HG02763 (cell line): ENCODE results near the gene CTNNA3.

Source experiments
- ATAC-seq: cut with Tn5 transposase; IDR thresholded peaks from one replicate; pipeline ENCODE4 v1.9.1; 2021; ENCODE audit warnings: mild to moderate bottlenecking, moderate library complexity; ENCODE audit not compliant: unreplicated experiment

Gene CTNNA3

DNA sequence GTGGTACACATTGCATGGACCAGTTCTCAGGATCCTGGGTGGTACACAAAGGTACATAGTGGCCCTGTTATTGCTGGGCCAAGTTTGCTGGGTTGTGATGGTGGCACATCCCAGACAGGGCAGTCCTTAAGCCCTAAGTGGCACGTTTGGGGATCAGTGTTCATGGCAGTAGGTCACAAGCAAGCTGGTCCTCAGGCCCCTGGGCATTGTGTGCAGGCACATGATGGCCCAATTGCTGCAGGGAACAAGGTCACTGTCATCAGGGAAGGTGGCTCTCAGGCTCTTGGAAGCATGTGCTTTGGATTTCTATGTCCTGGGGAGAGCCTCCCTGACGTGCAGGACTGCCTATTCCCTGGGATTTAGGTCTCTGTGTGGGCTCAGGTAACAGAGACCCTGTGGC, 1182.5 kb downstream of the CTNNA3 start:
- no peak for ATAC-seq

DNA sequence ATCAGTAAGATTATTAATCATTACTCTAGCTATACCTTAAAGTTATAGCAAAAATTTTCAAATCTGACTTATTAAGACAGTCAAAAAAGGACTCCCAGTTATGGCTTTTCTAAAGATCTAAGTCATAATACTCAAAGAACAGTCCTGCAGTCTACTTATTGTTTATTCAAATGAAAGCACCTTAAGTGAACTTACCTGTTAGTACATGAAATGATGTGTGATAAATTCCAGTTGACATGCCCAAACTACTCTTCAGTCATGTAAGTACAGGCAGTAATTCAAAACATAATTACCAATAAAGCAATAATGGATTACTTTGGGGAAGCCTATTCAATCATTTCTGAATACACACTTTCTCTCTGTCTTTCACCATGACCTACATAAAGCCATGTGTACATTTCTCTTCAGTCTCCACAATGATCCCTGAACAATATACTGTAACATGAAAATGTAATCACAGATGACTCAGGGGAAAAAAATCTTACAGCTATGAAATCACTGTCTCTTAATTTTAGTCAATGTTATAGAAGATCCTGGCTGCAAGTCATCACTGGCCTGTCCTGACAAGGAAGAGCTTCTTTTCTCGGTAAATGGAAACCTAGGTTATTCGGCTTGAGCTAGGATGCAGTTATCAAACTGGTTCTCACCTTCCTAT, 1190.9 kb downstream of the CTNNA3 start:
- ATAC-seq = no peak

DNA sequence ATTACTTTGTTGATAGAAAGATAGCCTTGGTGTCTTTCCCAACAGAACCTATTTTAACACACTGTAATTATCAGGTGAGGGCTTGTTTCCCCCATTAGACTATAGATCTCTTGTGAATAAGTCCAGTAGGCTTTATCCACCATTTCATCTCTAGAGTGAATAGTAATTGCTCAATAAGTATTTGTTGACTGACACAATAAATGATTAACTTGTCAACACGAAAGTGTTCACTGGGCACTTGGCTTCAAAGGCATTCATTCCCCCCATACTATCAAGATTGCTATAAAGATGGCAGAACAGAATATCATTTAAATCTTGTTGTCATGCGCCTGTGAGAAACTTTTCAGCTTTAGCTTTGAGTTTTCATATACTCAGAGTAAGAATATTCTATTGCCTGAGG, 1194.6 kb downstream of the CTNNA3 start:
- ATAC-seq = no peak

DNA sequence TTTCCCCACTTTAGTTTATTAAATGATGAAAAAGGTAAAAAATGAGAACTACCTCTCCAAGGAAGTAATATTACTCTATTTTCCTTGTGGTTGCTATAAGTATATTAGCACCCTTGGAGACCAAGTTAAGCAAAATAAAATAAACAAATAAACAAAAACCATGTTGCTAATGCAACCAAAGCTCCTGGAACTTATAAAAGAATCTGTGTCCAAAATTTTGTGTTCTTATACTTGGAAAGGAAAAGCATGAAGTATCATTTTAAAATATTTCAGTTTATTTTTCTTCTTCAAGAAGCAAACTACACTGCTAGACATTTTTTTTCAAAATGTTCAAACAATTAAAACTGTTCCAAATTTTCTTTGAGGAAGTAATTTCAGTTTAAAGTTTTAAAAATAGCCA, 1212.0 kb downstream of the CTNNA3 start:
- no peak for ATAC-seq

DNA sequence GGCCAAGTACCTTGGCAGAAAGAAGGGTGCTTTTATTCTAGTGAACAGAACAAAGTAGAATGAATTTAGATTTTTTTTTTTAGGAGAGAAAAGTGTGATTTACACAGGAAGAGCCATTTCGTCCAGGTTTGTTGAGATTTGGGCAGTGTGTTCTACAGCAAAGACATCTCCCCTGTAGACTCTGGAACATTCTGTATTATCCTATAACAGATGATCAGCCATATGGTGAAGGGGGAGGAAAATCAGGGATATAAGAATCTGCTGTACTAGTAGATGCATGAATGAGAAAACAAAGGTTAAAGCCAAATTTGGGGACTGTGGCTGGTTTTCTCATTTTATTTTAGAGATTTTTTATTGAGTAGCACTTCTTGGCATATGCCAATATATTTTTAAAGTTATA, 1223.8 kb downstream of the CTNNA3 start:
- ATAC-seq = no peak

DNA sequence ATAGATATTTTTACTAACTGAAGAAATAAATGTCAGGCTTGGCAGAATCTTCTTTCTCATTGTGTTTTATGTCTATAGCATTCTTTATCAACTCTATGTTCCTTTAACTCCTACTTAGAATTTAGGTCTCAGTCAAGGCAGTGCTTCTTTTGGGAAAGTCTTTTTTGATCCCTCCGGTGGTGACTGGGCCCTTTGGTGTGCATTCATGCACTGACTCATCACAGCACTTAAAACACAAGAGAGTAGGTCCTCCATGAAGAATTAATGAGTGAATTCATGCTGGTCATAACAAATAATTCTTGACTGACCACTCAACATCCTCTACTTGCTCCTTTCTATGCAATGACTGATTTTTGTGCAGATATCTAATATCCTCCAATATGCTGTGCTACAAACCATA, 1229.0 kb downstream of the CTNNA3 start:
- ATAC-seq = no peak

DNA sequence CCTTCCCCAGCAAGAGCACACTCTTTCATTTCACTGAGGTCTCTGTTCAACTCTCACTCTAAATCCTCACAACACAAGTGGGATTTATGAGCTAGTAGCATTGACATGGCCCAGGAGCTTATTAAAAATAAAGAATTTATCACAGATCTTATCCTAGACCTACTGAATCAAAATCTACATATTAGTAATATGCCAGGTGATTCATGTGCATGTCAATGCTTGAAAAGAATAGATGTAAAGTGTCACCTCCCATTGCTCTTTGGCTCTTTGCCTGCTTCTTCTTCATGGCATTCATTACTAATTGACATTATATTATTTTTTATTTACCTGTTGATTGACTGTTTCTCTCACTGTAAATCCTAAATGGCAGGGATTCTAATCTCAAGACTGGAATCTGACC, 1229.4 kb downstream of the CTNNA3 start:
- no peak for ATAC-seq

DNA sequence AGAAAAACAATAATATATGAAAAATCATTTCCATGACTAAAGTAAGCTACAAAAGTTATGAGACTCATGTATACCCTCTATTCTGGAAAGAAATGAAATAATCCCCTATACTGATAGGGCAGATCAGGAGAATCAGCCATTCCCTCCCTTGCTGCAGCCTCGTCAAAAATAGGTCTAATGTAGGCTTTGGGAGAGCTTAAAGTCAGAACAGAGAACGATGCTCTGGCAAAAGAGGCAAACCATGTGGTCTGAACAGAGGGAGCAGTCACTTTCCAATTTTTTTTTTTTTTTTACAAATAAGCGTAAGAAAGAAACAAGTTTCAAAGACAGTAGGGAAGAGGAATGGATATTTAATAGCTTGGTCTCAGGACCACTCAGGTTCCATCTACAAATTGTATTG, 1232.4 kb downstream of the CTNNA3 start:
- ATAC-seq = no peak

DNA sequence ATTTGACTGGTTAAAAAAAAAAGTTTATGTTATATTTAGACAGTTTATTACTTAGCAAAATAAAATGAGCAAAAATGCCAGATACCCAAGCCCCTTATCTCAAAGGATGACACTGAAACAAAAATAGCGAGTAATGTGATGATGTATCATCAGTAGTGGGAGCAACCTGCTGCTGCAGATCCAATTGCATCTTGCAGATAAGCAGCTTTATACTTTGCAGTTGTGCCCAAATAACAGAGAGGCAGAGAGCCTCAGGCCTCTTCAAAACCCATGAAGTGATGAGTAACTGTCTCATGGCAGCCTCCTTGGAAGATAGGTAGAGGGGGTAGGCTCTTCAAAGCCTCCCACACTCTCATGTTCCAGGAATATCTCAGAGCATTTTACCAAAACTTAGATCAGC, 1238.4 kb downstream of the CTNNA3 start:
- no peak for ATAC-seq

DNA sequence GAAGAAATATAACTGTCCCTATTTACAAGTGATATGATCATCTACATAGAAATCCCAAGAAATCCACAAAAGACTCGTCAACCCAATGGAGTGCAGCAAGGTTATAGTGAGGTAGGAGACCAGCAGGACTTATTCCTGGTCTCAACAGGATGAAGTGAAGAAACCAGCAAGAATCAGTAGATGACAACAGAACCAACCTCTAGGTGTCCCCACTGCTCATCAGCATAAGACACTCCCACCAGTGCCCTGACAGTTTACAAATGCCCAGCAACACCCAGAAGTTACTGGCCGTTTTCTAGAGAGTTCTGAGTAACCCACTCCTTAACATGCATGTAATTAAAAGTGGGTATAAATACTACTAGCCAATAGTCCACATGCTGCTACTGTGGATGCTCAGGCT, 1240.7 kb downstream of the CTNNA3 start:
- ATAC-seq = no peak

DNA sequence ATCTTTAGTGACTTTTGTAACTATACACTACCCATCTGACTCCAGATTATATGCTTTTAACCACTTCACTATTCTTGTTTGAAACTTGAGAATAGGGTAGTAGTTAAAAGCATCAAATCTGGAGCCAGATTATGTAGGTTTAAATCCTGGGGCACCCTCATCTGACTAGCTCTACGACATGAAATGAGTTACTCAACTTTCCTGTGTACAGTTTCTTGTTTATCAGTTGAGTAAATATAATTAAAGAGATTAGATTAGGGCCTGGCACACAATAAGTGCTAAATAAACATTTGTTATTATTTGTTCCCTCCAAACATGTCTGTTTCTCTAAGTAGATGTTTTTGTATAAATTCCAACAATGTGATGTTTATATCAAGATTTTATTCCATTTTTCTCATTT, 1255.4 kb downstream of the CTNNA3 start:
- ATAC-seq = no peak

DNA sequence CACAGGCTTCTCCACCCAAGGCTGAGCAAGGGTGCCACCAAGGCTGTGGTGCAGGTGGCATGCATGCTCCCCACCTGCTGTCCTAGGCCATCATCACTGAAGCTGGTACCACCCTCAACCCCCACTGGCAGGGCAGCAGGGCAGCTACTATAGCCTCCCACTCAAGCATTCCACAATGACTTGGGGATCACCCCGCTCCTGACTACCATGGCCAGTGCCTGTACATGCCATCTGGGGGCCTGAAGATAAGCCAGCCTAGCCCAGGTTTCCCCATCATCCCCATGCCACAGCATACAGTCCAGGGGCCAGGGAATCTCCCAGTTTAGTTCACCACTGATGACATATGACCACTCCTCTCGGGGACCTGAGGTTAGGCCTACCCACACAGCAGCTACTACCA, 1281.1 kb downstream of the CTNNA3 start:
- no peak for ATAC-seq

DNA sequence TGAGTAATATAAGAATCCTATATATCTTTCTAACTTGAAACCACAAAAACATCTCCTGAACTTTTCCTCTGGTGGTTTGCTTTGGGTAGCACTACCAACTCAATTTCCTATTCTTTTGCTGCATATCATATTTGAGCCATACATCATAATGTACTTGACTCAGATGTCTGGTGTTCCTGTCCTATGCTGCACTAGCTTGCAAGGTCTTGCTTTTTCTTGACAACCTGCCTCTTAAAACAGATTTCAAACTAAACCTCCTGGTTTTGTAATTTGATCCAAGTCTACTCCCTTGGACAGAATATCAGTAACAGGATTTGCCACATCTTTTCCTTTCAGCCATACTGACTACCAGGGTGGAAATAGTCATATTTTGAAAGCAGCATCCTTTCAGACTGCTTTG, 1290.4 kb downstream of the CTNNA3 start:
- ATAC-seq = no peak

DNA sequence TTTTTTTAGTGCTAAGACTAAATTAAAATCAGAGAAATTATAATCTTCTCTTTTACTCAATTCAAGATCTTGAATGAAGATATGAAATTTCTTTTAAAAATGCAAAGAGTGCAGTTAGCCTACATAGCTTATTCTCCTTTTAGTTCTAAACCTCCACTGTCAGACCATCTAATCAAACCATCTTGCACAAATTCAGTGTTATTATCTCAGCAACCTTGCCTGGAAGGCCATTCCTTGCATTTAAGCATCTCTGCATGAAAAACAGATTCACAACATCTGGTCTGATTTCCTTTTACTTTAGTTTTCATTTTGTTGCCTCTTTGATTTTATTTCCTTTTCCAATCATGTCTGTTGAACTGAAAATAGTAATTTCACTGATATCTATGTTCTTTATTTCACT, 1297.3 kb downstream of the CTNNA3 start:
- ATAC-seq = no peak

DNA sequence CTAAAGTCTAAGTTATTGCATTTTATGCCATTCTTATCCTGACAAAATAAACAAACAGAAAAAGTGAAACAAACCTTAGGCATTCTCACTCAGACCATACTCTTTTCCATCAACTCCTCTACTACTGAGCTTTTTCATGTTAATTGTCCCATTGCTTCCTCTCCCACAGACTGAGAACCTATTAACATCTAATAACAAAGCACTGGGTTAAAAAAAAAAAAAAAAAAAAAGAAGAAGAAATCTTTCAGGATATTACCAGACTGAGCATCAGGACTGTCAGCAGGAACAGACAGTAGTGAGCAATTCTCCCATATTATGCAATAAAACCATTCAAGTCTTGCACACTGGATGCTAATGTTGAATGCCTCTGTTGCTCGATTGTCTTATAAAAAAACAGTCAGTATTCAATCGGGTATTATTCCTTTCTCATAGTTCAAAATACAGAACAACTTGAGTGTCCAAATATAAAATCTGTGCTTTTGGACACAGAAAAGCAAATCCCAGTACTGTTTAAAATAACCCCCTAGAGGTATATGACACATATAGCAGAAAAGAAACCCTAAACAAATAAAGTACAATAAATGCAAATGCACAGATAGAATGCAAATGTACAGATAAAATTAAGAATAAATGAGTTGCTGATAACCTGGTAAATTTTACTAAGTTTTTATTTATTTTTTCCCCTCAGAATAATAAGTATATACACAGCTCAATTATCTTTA, 1301.5 kb downstream of the CTNNA3 start:
- no peak for ATAC-seq

DNA sequence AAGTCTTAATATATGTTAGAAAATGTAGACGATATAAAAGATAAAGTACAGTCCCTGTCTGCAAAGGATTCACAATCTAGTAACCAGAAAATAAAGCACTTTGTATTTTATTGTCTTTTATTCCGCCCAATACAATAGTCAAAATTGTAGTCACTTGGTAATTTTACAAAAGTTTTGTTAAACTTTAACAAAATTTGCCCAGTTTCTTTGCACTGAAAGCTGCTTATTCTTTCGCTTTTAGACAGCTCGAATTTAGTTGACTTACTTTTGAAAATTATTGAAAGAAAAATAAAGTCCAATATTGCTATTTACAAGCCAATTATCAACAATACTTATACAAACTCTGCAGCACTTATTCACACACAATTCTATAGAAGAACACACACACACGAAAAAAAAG, 1305.1 kb downstream of the CTNNA3 start:
- no peak for ATAC-seq

DNA sequence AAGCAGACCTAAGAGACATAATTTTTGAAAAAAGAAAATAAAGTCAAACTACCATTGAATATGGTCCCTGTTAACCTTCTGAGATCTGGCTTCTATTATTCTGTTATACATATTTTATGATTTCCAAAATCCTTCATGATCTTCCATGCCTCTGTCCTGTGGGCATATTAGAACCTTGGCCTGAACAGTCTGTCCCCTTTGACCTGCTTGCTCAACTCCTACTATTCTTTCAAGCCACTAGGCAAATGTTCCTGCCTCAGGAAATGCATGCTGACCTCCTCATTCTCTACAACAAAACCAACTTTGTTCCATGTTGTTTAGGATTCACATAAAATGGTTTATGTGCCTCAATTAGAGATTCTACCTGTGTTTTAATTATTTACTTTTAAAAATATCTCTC, 1315.0 kb downstream of the CTNNA3 start:
- no peak for ATAC-seq

DNA sequence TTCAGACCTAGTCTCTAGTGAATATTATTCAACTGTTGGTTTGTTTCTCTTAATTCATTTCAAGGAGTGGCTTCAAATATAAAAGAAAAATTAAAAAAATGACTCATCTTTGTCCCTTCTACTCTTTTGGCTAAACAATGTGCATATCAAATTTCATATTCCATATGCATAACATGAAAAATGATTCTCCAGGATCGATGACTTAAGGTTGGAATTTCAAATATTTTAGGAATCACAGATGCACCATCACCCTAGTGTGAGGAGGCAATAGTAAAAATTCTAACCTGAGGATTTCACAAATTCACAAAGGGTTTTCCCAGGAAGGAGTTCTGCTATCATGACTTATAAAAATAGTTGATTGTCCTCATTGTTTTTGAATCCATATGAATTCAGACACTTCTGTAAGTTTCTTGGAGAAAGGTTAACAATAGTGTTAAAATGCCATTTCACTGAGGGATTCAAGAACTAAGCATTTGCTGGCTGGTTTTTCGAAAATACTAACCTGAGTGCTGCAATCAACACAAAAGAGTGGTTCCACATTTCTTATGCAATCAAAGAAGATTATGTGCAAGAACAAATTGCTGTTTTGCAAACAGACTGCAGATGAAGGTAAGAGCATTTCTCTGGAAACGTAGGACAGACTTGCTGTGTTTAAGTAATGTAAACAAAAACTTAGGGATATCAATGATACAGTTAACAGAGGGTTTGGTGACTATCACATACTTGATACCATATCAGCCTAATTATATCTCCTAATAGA, 1317.7 kb downstream of the CTNNA3 start:
- ATAC-seq = no peak

DNA sequence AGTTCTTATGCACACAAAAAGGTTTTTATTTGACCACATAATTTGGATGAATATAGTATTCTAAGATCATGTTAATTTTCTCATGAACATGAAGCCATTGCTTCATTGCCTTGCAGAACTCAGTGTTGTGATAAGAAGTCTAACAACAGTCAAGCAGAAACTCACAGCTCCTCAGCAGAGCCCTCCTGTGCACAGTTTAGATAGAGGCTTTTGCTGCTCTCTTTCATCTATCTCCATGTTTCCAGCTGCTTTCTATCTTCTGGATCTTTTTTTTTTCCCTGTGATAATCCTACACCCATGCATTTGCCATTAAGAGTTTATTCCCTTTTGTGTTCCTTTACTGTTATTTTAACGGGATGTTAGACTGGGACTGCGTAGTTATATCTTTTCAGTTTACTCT, 1327.8 kb downstream of the CTNNA3 start:
- ATAC-seq = no peak

DNA sequence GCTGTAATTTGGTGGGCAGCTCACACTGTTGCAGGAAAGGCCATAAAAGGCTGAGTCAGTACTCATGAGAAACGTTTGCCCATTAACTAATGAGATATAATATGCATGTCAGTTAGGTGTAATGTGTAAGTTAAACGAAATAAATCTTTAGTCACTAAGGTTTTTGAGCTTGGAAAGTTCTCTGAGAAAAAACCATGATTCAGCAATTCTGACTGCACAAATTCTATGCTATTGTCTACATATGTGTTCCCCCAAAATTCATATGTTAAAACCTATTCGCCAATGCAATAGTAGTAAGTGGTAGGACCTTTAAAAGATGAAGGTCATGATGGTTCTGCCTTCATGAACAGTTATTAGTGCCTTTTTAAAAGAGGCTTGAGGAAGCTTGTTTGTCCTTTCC, 1329.8 kb downstream of the CTNNA3 start:
- no peak for ATAC-seq

DNA sequence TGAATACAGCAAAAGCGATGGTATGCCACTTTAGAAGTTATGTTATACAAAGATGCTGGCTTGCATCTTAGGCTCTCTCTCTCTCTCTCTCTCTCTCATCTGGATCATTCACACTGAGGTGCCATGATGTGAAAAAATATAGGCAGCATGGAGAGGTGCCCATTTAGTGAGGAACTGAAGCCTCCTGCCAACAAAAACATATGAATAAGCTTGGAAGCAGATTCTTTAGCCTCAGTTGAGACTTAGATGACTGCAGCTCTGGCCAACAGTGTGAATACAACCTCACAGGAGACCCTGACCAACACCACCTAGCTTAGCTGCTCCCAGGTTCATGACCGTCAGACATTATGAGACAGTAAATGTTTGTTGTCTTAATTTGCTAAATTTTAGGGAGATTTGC, 1330.3 kb downstream of the CTNNA3 start:
- no peak for ATAC-seq

DNA sequence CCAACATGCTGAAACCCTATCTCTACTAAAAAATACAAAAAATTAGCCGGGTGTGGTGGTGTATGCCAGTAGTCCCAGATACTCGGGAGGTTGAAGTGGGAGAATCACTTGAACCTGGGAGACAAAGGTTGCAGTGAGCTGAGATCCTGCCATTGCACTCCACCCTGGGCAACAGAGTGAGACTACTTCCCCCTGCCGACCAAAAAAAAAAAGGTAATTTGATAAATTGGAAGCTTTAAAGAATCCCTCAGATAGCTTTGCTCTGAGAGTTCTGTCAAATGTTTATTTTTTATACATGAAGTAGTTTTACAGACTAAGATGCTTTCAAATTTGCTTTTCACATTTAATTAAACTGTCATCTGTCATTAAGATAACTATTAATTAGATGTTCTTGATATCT, 1333.5 kb downstream of the CTNNA3 start:
- no peak for ATAC-seq
